ENCODE data around the gene TMEM205. TPM values are rescaled to one million over a fixed set of nuclear protein-coding genes. Genes with fewer than 3 reads are reported as not detected.
"Not testable (repeated sequence)": the region's sequence is repeated elsewhere in the genome, so short reads cannot be mapped to it uniquely, and the experiment has no call there.

Gene TMEM205
- total RNA-seq, 1 donor from 2014 or later, result 34.9 TPM

DNA sequence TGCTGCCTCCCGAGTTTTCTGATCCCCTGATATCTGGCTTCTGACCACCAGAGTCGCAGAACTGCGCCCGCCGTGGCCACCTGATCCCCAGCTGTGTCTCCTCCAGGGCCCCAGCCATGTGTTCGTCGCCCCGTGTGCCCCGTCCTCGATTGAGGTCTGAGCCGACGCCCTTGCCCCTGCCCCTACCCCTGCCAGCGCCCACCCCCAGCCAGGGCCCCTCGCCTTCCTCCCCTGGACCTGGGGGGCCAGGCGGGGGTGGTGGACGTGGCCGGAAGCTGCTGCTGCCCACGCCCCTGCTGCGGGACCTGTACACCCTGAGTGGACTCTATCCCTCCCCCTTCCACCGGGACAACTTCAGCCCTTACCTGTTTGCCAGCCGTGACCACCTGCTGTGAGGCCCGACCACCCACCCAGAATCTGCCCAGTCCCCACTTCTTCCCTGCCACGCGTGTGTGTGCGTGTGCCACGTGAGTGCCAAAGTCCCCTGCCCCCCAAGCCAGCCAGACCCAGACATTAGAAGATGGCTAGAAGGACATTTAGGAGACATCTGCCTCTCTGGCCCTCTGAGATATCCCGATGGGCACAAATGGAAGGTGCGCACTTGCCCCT, 18.3 kb upstream of the TMEM205 start:
- DNase-seq (ENCODE audit: low spot score), result no peak
- no peaks in the 10 kb centered on the region for H3K27me3 Mint-ChIP-seq (ENCODE audit: low read depth)
- H3K27ac Mint-ChIP-seq, result no peak overlapping the region
- H3K4me1 Mint-ChIP-seq (ENCODE audit: low read depth), result no peaks in the 10 kb centered on the region
- no peaks in the 10 kb centered on the region for H3K9me3 Mint-ChIP-seq
- no peak overlapping the region for H3K4me3 Mint-ChIP-seq (ENCODE audit: low read depth)
- intact Hi-C loops (cut with micrococcal nuclease), result no loop called here
- peaks cover 3% of the 10 kb centered on the region for H3K36me3 Mint-ChIP-seq (ENCODE audit: low read depth)

DNA sequence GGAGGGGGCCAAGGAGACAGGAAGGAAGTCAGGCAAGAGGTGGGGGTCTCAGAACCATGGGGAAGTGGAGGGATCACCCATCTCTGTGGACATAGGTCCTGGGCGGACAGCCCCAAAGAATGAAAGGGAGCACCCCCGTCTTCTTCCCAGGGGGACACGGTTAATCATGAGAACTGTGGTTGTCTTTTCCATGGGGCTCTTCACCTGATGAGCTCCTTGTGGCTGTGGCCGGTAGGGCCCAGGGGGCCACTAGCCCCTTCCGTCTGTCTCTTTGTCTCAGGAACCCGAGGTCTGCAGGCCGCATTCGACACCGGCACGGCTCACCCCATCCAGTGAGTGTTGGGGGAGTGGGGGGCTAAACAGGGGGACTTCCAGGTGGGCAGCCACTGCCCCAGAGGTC, 17.8 kb upstream of the TMEM205 start:
- DNase-seq (ENCODE audit: low spot score), result no peak
- intact Hi-C loops (cut with micrococcal nuclease), result no loop called here
- no peaks in the 10 kb centered on the region for H3K9me3 Mint-ChIP-seq
- no peaks in the 10 kb centered on the region for H3K36me3 Mint-ChIP-seq (ENCODE audit: low read depth)
- H3K27me3 Mint-ChIP-seq (ENCODE audit: low read depth), result no peaks in the 10 kb centered on the region
- no peak overlapping the region for H3K27ac Mint-ChIP-seq
- H3K4me3 Mint-ChIP-seq (ENCODE audit: low read depth), result no peak overlapping the region
- no peaks in the 10 kb centered on the region for H3K4me1 Mint-ChIP-seq (ENCODE audit: low read depth)

- Mint-ChIP-seq H3K36me3 (ENCODE audit: low read depth) (no peaks in the 10 kb centered on the region), H3K27ac (no peak overlapping the region), H3K9me3 (no peaks in the 10 kb centered on the region), H3K27me3 (ENCODE audit: low read depth) (no peaks in the 10 kb centered on the region), H3K4me3 (ENCODE audit: low read depth) (no peak overlapping the region), H3K4me1 (ENCODE audit: low read depth) (no peaks in the 10 kb centered on the region)
- DNase-seq (ENCODE audit: low spot score), result no peak
- intact Hi-C loops (cut with micrococcal nuclease), result no loop called here
Measured at GRCh38 chr19:11361771-11362731, 16.0 kb upstream of the TMEM205 start.

GRCh38 chr19:11361037-11361770, 15.1 kb upstream of the TMEM205 start:
- no peak overlapping the region for H3K4me3 Mint-ChIP-seq (ENCODE audit: low read depth)
- DNase-seq (ENCODE audit: low spot score), result no peak
- no peaks in the 10 kb centered on the region for H3K36me3 Mint-ChIP-seq (ENCODE audit: low read depth)
- intact Hi-C loops (cut with micrococcal nuclease), result no loop called here
- peaks cover under 1% of the 10 kb centered on the region for H3K4me1 Mint-ChIP-seq (ENCODE audit: low read depth)
- no peak overlapping the region for H3K27ac Mint-ChIP-seq
- peaks cover under 1% of the 10 kb centered on the region for H3K27me3 Mint-ChIP-seq (ENCODE audit: low read depth)
- H3K9me3 Mint-ChIP-seq, result no peaks in the 10 kb centered on the region

GRCh38 chr19:11359421-11359820, 13.4 kb upstream of the TMEM205 start:
- no peak for DNase-seq (ENCODE audit: low spot score)
- H3K4me3 Mint-ChIP-seq (ENCODE audit: low read depth), result no peak overlapping the region
- H3K9me3 Mint-ChIP-seq, result no peaks in the 10 kb centered on the region
- H3K36me3 Mint-ChIP-seq (ENCODE audit: low read depth), result no peaks in the 10 kb centered on the region
- H3K27ac Mint-ChIP-seq, result no peak overlapping the region
- H3K4me1 Mint-ChIP-seq (ENCODE audit: low read depth), result peaks cover 7% of the 10 kb centered on the region
- peaks cover 5% of the 10 kb centered on the region for H3K27me3 Mint-ChIP-seq (ENCODE audit: low read depth)
- intact Hi-C loops (cut with micrococcal nuclease), result no loop called here

DNA sequence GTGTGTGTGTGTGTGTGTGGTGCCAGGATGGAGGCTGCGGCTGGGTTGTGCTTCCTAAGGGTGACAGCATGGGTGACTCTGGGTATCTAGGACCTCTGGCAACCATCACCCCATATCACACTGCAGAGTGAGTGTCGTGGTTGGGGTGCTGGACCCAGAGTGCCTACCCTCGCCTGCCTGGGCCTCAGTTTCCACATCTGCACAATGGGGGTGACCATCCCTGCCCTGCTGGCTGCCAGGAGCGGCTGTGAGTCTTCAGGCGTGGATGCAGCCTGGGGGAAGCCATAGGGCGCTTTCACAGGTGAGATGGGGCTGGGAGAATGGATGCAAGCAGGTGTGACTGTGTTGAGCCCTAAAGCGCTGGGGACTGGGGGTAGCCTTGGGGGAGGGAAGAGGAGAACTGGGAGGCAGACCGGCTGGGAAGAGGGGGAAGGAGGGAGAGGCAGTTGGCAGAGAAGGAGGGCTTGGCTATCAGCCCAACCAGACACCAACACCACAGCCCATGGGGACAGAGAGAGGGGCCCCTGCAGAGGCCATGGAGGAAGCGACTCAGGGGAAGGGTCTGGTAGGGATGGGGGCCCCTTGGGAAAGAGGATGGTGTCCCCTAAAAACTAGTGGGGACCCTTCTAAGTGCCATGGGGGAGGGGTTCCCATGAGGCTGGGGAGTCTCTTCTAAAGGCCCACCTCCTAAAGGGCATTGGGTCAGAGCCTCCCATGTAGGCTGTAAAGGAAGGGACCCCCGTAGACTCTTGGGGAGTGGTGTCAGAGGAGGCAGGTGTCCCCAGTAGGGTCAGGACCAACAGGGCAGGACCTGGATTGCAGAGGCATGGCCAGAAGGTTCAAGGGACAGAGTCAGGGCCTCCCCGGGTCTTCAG, 10.8 kb upstream of the TMEM205 start:
- H3K27me3 Mint-ChIP-seq (ENCODE audit: low read depth), result peaks cover 5% of the 10 kb centered on the region
- peaks cover 7% of the 10 kb centered on the region for H3K4me1 Mint-ChIP-seq (ENCODE audit: low read depth)
- no peak overlapping the region for H3K4me3 Mint-ChIP-seq (ENCODE audit: low read depth)
- no peaks in the 10 kb centered on the region for H3K9me3 Mint-ChIP-seq
- DNase-seq (ENCODE audit: low spot score), result no peak
- intact Hi-C loops (cut with micrococcal nuclease), result no loop called here
- no peaks in the 10 kb centered on the region for H3K36me3 Mint-ChIP-seq (ENCODE audit: low read depth)
- H3K27ac Mint-ChIP-seq, result no peak overlapping the region

DNA sequence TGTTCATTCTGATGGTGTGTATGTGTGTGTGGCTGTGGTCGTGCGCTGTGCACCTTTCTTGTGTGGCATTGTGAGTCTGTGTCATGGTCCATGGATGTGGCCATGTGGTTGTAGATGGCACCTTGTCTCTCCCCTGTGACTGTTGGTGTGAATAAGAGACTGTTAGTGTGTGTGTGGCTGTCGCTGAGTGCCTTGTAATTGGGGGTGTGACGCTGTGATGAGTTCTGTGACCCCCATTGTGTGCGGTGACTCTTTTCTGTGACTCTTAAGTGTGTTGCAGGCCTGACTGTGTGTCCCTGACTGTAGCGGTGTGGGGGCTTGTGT, 10.0 kb upstream of the TMEM205 start:
- Mint-ChIP-seq H3K36me3 (ENCODE audit: low read depth) (no peaks in the 10 kb centered on the region), H3K4me1 (ENCODE audit: low read depth) (peaks cover 7% of the 10 kb centered on the region), H3K4me3 (ENCODE audit: low read depth) (peak overlapping the region; percentile 72), H3K27ac (no peak overlapping the region), H3K27me3 (ENCODE audit: low read depth) (peaks cover 5% of the 10 kb centered on the region), H3K9me3 (no peaks in the 10 kb centered on the region)
- intact Hi-C loops (cut with micrococcal nuclease), result no loop called here
- DNase-seq (ENCODE audit: low spot score), result no peak

GRCh38 chr19:11355160-11356073, 9.3 kb upstream of the TMEM205 start, which contains the start of gene PLPPR2:
Gene PLPPR2, plus strand, starts transcription at chr19:11355432. Its CDS starts 2,242 bp downstream, at chr19:11357674.
- Mint-ChIP-seq H3K27ac (no peak within 1 kb of the TSS), H3K4me3 (ENCODE audit: low read depth) (peak within 1 kb of the TSS; percentile 72), H3K9me3 (no peaks in the 10 kb centered on the region)

DNA sequence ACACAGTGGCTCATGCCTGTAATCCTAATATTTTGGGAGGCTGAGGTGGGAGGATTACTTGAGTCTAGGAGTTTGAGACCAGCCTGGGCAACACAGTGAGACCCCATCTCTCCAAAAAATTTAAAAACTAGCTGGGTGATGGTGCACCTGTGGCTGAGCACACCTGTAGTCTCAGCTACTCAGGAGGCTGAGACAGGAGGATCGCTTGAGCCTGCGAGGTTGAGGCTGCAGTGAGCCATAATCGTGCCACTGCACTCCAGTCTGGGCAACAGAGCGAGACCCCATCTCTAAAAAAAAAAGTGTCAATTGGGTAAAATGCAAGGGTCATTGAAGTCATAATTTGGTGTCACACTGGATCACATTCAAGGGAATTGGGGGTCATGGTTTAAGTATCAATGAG, 8.0 kb upstream of the TMEM205 start:
- H3K9me3 Mint-ChIP-seq; H3K27ac Mint-ChIP-seq; intact Hi-C loops (cut with micrococcal nuclease); H3K27me3 Mint-ChIP-seq (ENCODE audit: low read depth); H3K4me1 Mint-ChIP-seq (ENCODE audit: low read depth); H3K4me3 Mint-ChIP-seq (ENCODE audit: low read depth); H3K36me3 Mint-ChIP-seq (ENCODE audit: low read depth); DNase-seq (ENCODE audit: low spot score): not testable (repeated sequence)

More at GRCh38 chr19:11355160-11356073, 9.3 kb upstream of the TMEM205 start, which contains the start of gene PLPPR2:
- Mint-ChIP-seq H3K27me3 (ENCODE audit: low read depth) (peaks cover 5% of the 10 kb centered on the region), H3K36me3 (ENCODE audit: low read depth) (no peaks in the 10 kb centered on the region), H3K4me1 (ENCODE audit: low read depth) (peaks cover 7% of the 10 kb centered on the region)
- DNase-seq (ENCODE audit: low spot score), result peak; percentile 80
- intact Hi-C loops (cut with micrococcal nuclease), result loop anchor here (1.0 kb wide), 1 partner anchor 19 kb away; the partner anchor contains the start of gene SWSAP1

DNA sequence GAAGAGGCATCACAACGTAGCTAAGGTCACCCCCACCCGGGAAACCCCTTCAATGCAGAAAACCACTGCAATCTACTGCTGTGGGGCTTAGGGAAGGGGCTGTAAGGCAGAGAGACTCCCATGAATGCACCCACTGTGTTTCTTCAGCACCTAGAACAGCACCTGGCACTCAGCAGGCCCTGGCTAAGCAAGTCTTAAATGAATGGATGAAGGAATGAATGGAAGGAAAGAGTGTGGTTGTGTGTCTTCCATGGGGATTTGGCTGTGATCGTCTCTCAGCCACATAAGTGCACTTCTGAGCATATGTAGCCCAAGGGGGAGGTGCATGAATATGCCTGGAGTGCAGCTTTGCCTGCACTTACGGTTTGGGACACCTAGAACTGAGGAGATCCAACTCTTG, 3.1 kb upstream of the TMEM205 start:
- H3K27ac Mint-ChIP-seq, result no peak overlapping the region
- H3K4me1 Mint-ChIP-seq (ENCODE audit: low read depth), result peaks cover 20% of the 10 kb centered on the region
- no peak overlapping the region for H3K4me3 Mint-ChIP-seq (ENCODE audit: low read depth)
- peaks cover 12% of the 10 kb centered on the region for H3K9me3 Mint-ChIP-seq
- intact Hi-C loops (cut with micrococcal nuclease), result no loop called here
- no peaks in the 10 kb centered on the region for H3K27me3 Mint-ChIP-seq (ENCODE audit: low read depth)
- H3K36me3 Mint-ChIP-seq (ENCODE audit: low read depth), result peaks cover 7% of the 10 kb centered on the region
- no peak for DNase-seq (ENCODE audit: low spot score)

GRCh38 chr19:11347546-11348039, 1.5 kb upstream of the TMEM205 start:
- peaks cover 12% of the 10 kb centered on the region for H3K9me3 Mint-ChIP-seq
- DNase-seq (ENCODE audit: low spot score), result no peak
- H3K27me3 Mint-ChIP-seq (ENCODE audit: low read depth), result no peaks in the 10 kb centered on the region
- no peak overlapping the region for H3K27ac Mint-ChIP-seq
- peaks cover 7% of the 10 kb centered on the region for H3K36me3 Mint-ChIP-seq (ENCODE audit: low read depth)
- peaks cover 20% of the 10 kb centered on the region for H3K4me1 Mint-ChIP-seq (ENCODE audit: low read depth)
- intact Hi-C loops (cut with micrococcal nuclease), result loop anchor here (2.0 kb wide), 1 partner anchor 27 kb away; the partner anchor contains the start of gene SWSAP1
- peak overlapping the region; percentile 96 for H3K4me3 Mint-ChIP-seq (ENCODE audit: low read depth)
